Liver (tissue), 9 donors: Measurements from ENCODE around the gene TARS1. TPM values are rescaled to one million over a fixed set of nuclear protein-coding genes. Genes with fewer than 3 reads are reported as not detected.

Experiments used
- DNase-seq: peaks from one replicate; pipeline ENCODE4 v3.0.0-alpha.2; 2017; ENCODE audit warnings: low spot score
- H3K27ac ChIP-seq, 2 donors: one replicate each; pipeline ENCODE4 v1.7.0; 2013; ENCODE audit warnings: inconsistent platforms in 2 of 2, low read length in 2 of 2, control low read depth in 1 of 2, low read depth in 1 of 2, mild to moderate bottlenecking in 1 of 2
- H3K27me3 ChIP-seq, 4 donors: one replicate each; pipeline versions ENCODE4 v1.6.1 to v1.7.0; 2013; ENCODE audit warnings: low read length in 3 of 4, inconsistent platforms in 1 of 4, mild to moderate bottlenecking in 1 of 4, moderate library complexity in 1 of 4; ENCODE audit not compliant: control insufficient read depth in 4 of 4, insufficient read depth in 4 of 4
- H3K36me3 ChIP-seq, 4 donors: one replicate each; pipeline versions ENCODE4 v1.6.1 to v1.7.0; 2013; ENCODE audit warnings: low read length in 3 of 4, mild to moderate bottlenecking in 3 of 4, low read depth in 1 of 4, moderate library complexity in 1 of 4; ENCODE audit not compliant: control insufficient read depth in 4 of 4, insufficient read depth in 3 of 4
- H3K4me1 ChIP-seq, 4 donors: one replicate each; pipeline versions ENCODE4 v1.6.1 to v1.7.0; 2013; ENCODE audit warnings: low read length in 3 of 4, mild to moderate bottlenecking in 3 of 4, moderate library complexity in 1 of 4; ENCODE audit not compliant: control insufficient read depth in 4 of 4, insufficient read depth in 4 of 4
- H3K4me3 ChIP-seq, 3 donors: one replicate each; pipeline versions ENCODE4 v1.6.1 to v1.7.0; 2013; ENCODE audit warnings: low read length in 3 of 3, control low read depth in 1 of 3, low read depth in 1 of 3, mild to moderate bottlenecking in 1 of 3
- H3K9ac ChIP-seq, 2 donors: one replicate each; pipeline ENCODE4 v1.7.0; 2013; ENCODE audit warnings: low read length in 2 of 2, mild to moderate bottlenecking in 2 of 2, moderate library complexity in 2 of 2, control low read depth in 1 of 2, low read depth in 1 of 2
- H3K9me3 ChIP-seq, 4 donors: one replicate each; pipeline versions ENCODE4 v1.6.1 to v1.7.0; 2013; ENCODE audit warnings: low read length in 3 of 4; ENCODE audit not compliant: control insufficient read depth in 4 of 4
- EGR1 ChIP-seq, 2 donors: IDR thresholded peaks; 2 replicates each; pipeline ENCODE4 v1.6.1; 2016 to 2018; ENCODE audit warnings: antibody characterized with exemption in 2 of 2, low read depth in 2 of 2
- FOXA1 ChIP-seq: IDR thresholded peaks from 2 replicates; pipeline ENCODE4 v1.6.1; 2016; ENCODE audit warnings: antibody characterized with exemption
- FOXA2 ChIP-seq: IDR thresholded peaks from 2 replicates; pipeline ENCODE4 v1.6.1; 2016; ENCODE audit warnings: antibody characterized with exemption
- JUND ChIP-seq, 2 donors: IDR thresholded peaks; 2 replicates each; pipeline ENCODE4 v1.6.1; 2016; ENCODE audit warnings: antibody characterized with exemption in 2 of 2
- MAX ChIP-seq: IDR thresholded peaks from 2 replicates; pipeline ENCODE4 v1.6.1; 2016; ENCODE audit warnings: antibody characterized with exemption
- NR2F2 ChIP-seq: IDR thresholded peaks from 2 replicates; pipeline ENCODE4 v1.6.1; 2016; ENCODE audit warnings: antibody characterized with exemption
- RAD21 ChIP-seq, 2 donors: IDR thresholded peaks; 2 replicates each; pipeline ENCODE4 v1.6.1; 2016; ENCODE audit warnings: antibody characterized with exemption in 2 of 2, mild to moderate bottlenecking in 2 of 2
- REST ChIP-seq: IDR thresholded peaks from 2 replicates; pipeline ENCODE4 v1.6.1; 2016; ENCODE audit warnings: antibody characterized with exemption, mild to moderate bottlenecking
- RXRA ChIP-seq, 2 donors: IDR thresholded peaks; 2 replicates each; pipeline ENCODE4 v1.6.1; 2017 to 2018; ENCODE audit warnings: antibody characterized with exemption in 2 of 2, mild to moderate bottlenecking in 1 of 2
- SP1 ChIP-seq: IDR thresholded peaks from 2 replicates; pipeline ENCODE4 v1.6.1; 2018; ENCODE audit warnings: antibody characterized with exemption, mild to moderate bottlenecking
- TAF1 ChIP-seq: conservative IDR thresholded peaks from 2 replicates; pipeline ENCODE4 v1.6.1; 2016; ENCODE audit warnings: antibody characterized with exemption, mild to moderate bottlenecking
- YY1 ChIP-seq: IDR thresholded peaks from 2 replicates; pipeline ENCODE4 v1.6.1; 2016; ENCODE audit warnings: antibody characterized with exemption, mild to moderate bottlenecking
- ZBTB33 ChIP-seq: IDR thresholded peaks from 2 replicates; pipeline ENCODE4 v1.6.1; 2016; ENCODE audit warnings: antibody characterized with exemption
- WGBS: extraction: QIAGEN DNeasy Blood & Tissue Kit; methylation state at CpG from one replicate; pipeline ENCODE4 v1.1.7; 2013; 5-methylcytosine and 5-hydroxymethylcytosine counted together
- polyA plus RNA-seq, 2 donors: library from polyadenylated mRNA; stranded (reverse) in 1 of 2; unstranded in 1 of 2; fragments of 200-250 nt in 1 of 2; fragments of >200 nt in 1 of 2; fragmentation: Nextera tagmentation in 1 of 2; extraction: Ambion mirVana in 1 of 2; gene quantifications; one replicate each; pipeline versions ENCODE4 v1.2.1 to v1.2.3, GENCODE V29; 2013 to 2015
- total RNA-seq, 2 donors: library from RNA; depleted of rRNA; stranded (reverse); fragments of >200 nt; gene quantifications; one replicate each; pipeline ENCODE4 v1.2.3, GENCODE V29; 2014
- donor health status: healthy.
- donor health status: healthy.
- donor health status: healthy.
- donor health status: healthy.
- donor health status: healthy.

TARS1 gene
- total and polyA plus RNA-seq, 4 donors: 69.1 to 101 (median 93.2) TPM

- peaks cover 0 to 1% (median under 1%) of the 10 kb centered on the region in 4 donors for H3K4me1 ChIP-seq
- WGBS: 98% methylated on average over 2 of the region's 2 CpGs
- no peak overlapping the region for H3K9ac ChIP-seq
- no peak for TF ChIP-seq FOXA2
- no peak for TF ChIP-seq NR2F2
- H3K4me3 ChIP-seq: no peak overlapping the region
- no peak for DNase-seq
- peaks cover 2 to 33% (median 17%) of the 10 kb centered on the region in 4 donors for H3K36me3 ChIP-seq
- H3K27me3 ChIP-seq: no peaks in the 10 kb centered on the region
- no peak overlapping the region for H3K27ac ChIP-seq
- no peaks in the 10 kb centered on the region for H3K9me3 ChIP-seq
Observed at GRCh38 chr5:33477816-33478215, 37.1 kb downstream of the TARS1 start.

GRCh38 chr5:33479311-33479710 is 38.5 kb downstream of the TARS1 start:
- peaks cover 0 to 28% (median 13%) of the 10 kb centered on the region in 4 donors for H3K36me3 ChIP-seq
- H3K27ac ChIP-seq: no peak overlapping the region
- peaks cover 0 to 5% (median under 1%) of the 10 kb centered on the region in 4 donors for H3K4me1 ChIP-seq
- 99% methylated on average over 3 of the region's 3 CpGs for WGBS
- no peaks in the 10 kb centered on the region for H3K9me3 ChIP-seq
- H3K4me3 ChIP-seq: no peak overlapping the region
- DNase-seq: no peak
- TF ChIP-seq FOXA1 (no peak), MAX (no peak)
- no peak overlapping the region for H3K9ac ChIP-seq
- no peaks in the 10 kb centered on the region for H3K27me3 ChIP-seq

- no peak for DNase-seq
- 91% methylated on average over 2 of the region's 2 CpGs for WGBS
- H3K4me3 ChIP-seq: no peak overlapping the region
- H3K9me3 ChIP-seq: no peaks in the 10 kb centered on the region
- H3K27me3 ChIP-seq: no peaks in the 10 kb centered on the region
- no peak for TF ChIP-seq FOXA1
- no peak overlapping the region for H3K9ac ChIP-seq
- H3K36me3 ChIP-seq: peaks cover 0 to 14% (median 4%) of the 10 kb centered on the region in 4 donors
- peaks cover 0 to 5% (median under 1%) of the 10 kb centered on the region in 4 donors for H3K4me1 ChIP-seq
- no peak overlapping the region for H3K27ac ChIP-seq
Observed at GRCh38 chr5:33480876-33481275, 40.1 kb downstream of the TARS1 start.

- H3K9ac ChIP-seq: no peak overlapping the region
- WGBS: 90% methylated on average over 7 of the region's 7 CpGs
- DNase-seq: no peak
- peaks cover 0 to 9% (median 4%) of the 10 kb centered on the region in 4 donors for H3K36me3 ChIP-seq
- no peak overlapping the region for H3K27ac ChIP-seq
- H3K9me3 ChIP-seq: no peaks in the 10 kb centered on the region
- peaks cover 0 to 5% (median under 1%) of the 10 kb centered on the region in 4 donors for H3K4me1 ChIP-seq
- no peak for TF ChIP-seq RAD21 (IDR thresholded peaks at IDR 0.05)
- no peak for TF ChIP-seq YY1
- no peak for TF ChIP-seq RXRA (IDR thresholded peaks at IDR 0.05)
- no peak for TF ChIP-seq JUND (IDR thresholded peaks at IDR 0.05)
- no peak overlapping the region for H3K4me3 ChIP-seq
- no peaks in the 10 kb centered on the region for H3K27me3 ChIP-seq
Observed at GRCh38 chr5:33482335-33482734, 41.6 kb downstream of the TARS1 start.

GRCh38 chr5:33487236-33487635 is 46.5 kb downstream of the TARS1 start:
- 80% methylated on average over 3 of the region's 3 CpGs for WGBS
- Histone ChIP-seq H3K4me3 (no peak overlapping the region), H3K27ac (no peak overlapping the region), H3K4me1 (peaks cover 0 to 5% (median under 1%) of the 10 kb centered on the region in 4 donors), H3K36me3 (no peaks in the 10 kb centered on the region), H3K9me3 (no peaks in the 10 kb centered on the region), H3K27me3 (no peaks in the 10 kb centered on the region), H3K9ac (no peak overlapping the region)
- DNase-seq: no peak
- TF ChIP-seq JUND (IDR thresholded peaks at IDR 0.05) (no peak), YY1 (no peak), EGR1 (IDR thresholded peaks at IDR 0.05; ENCODE audit: low read depth in 2 of 2) (no peak), RAD21 (IDR thresholded peaks at IDR 0.05) (no peak), TAF1 (no peak), REST (peak; percentile 25), ZBTB33 (no peak), SP1 (peak; percentile 8), RXRA (IDR thresholded peaks at IDR 0.05) (peak; percentile 31 to 38)
